Tibial nerve (tissue), 4 donors: ENCODE data around the gene CEP95. TPM values are rescaled to one million over a fixed set of nuclear protein-coding genes. Genes with fewer than 3 reads are reported as not detected.

ENCODE experiments used
- DNase-seq, 2 donors: peaks; one replicate each; pipeline ENCODE4 v3.0.0-alpha.2; 2019; ENCODE audit warnings: low spot score in 2 of 2
- H3K27ac ChIP-seq, 4 donors: fragments of 200-600 bp; sonication (generic) in 3 of 4; one replicate each; pipeline ENCODE4 v1.5.1; 2017 to 2019; ENCODE audit warnings: mild to moderate bottlenecking in 1 of 4
- H3K27me3 ChIP-seq, 2 donors: fragments of 200-600 bp; sonication (generic) in 1 of 2; one replicate each; pipeline versions ENCODE4 v1.5.1 to v1.6.0; 2017 to 2019
- H3K36me3 ChIP-seq, 3 donors: fragments of 200-600 bp; sonication (generic); one replicate each; pipeline ENCODE4 v1.5.1; 2018 to 2019
- H3K4me1 ChIP-seq, 4 donors: fragments of 200-600 bp; sonication (generic) in 3 of 4; one replicate each; pipeline ENCODE4 v1.5.1; 2017 to 2019
- H3K4me3 ChIP-seq, 4 donors: fragments of 200-600 bp; sonication (generic) in 3 of 4; one replicate each; pipeline ENCODE4 v1.5.1; 2017 to 2019; ENCODE audit warnings: mild to moderate bottlenecking in 1 of 4, moderate library complexity in 1 of 4
- H3K9me3 ChIP-seq, 4 donors: fragments of 200-600 bp; sonication (generic) in 3 of 4; one replicate each; pipeline ENCODE4 v1.5.1; 2017 to 2019
- CTCF ChIP-seq, 5 experiments: fragments of 200-600 bp in 3 of 5; fragments of 450-650 bp in 2 of 5; sonication (generic) in 3 of 5; IDR thresholded peaks; one replicate each; pipeline ENCODE4 v1.5.1; 2016 to 2019; ENCODE audit warnings: antibody characterized with exemption in 5 of 5, mild to moderate bottlenecking in 3 of 5, moderate library complexity in 2 of 5
- EP300 ChIP-seq, 2 donors: sonication (generic); formaldehyde crosslinking; IDR thresholded peaks; one replicate each; pipeline ENCODE4 v1.6.1; 2017; ENCODE audit warnings: antibody characterized with exemption in 2 of 2, mild to moderate bottlenecking in 1 of 2
- POLR2A ChIP-seq, 2 donors: fragments of 450-650 bp; IDR thresholded peaks; one replicate each; pipeline ENCODE4 v1.6.1; 2017; ENCODE audit warnings: antibody characterized with exemption in 2 of 2, mild to moderate bottlenecking in 2 of 2, moderate library complexity in 2 of 2
- WGBS, 2 donors: methylation state at CpG; one replicate each; pipeline ENCODE4 v1.1.5; 2018; 5-methylcytosine and 5-hydroxymethylcytosine counted together
- total RNA-seq, 4 donors: library from RNA; depleted of rRNA; stranded (reverse); fragments of >200 nt; gene quantifications; one replicate each; pipeline ENCODE4 v1.1.0, GENCODE V29; 2016

The CEP95 gene
- total RNA-seq, 4 donors from 2014 or later, result 45.7 to 73.9 (median 59.3) TPM

- TF ChIP-seq POLR2A (IDR thresholded peaks at IDR 0.05), result no peak
- no peak for TF ChIP-seq CTCF (IDR thresholded peaks at IDR 0.05)
- TF ChIP-seq EP300 (IDR thresholded peaks at IDR 0.05), result no peak
- Histone ChIP-seq H3K36me3 (peaks cover 0 to 19% (median 0%) of the 10 kb centered on the region in 3 donors), H3K27ac (no peak overlapping the region), H3K9me3 (no peaks in the 10 kb centered on the region), H3K4me1 (no peaks in the 10 kb centered on the region), H3K4me3 (no peak overlapping the region), H3K27me3 (no peaks in the 10 kb centered on the region)
- 86 to 95% methylated on average over 2 of the region's 2 CpGs for WGBS, 2 donors
- DNase-seq, result no peak
Observed at GRCh38 chr17:64472564-64472963, 34.2 kb upstream of the CEP95 start.

GRCh38 chr17:64477849-64478248 is 28.9 kb upstream of the CEP95 start:
- no peak for DNase-seq
- WGBS, 2 donors, result 12 to 20% methylated on average over 1 of the region's 1 CpG
- no peak for TF ChIP-seq POLR2A (IDR thresholded peaks at IDR 0.05)
- peaks cover 0 to 48% (median 0%) of the 10 kb centered on the region in 3 donors for H3K36me3 ChIP-seq
- H3K27ac ChIP-seq, result no peak overlapping the region
- no peaks in the 10 kb centered on the region for H3K27me3 ChIP-seq
- no peaks in the 10 kb centered on the region for H3K9me3 ChIP-seq
- no peaks in the 10 kb centered on the region for H3K4me1 ChIP-seq
- H3K4me3 ChIP-seq, result no peak overlapping the region

GRCh38 chr17:64480951-64481350 is 25.8 kb upstream of the CEP95 start:
- H3K4me1 ChIP-seq, result no peaks in the 10 kb centered on the region
- H3K36me3 ChIP-seq, result peaks cover 0 to 79% (median 0%) of the 10 kb centered on the region in 3 donors
- no peaks in the 10 kb centered on the region for H3K27me3 ChIP-seq
- H3K9me3 ChIP-seq, result no peaks in the 10 kb centered on the region
- no peak for TF ChIP-seq CTCF (IDR thresholded peaks at IDR 0.05)
- no peak for TF ChIP-seq EP300 (IDR thresholded peaks at IDR 0.05)
- no peak for TF ChIP-seq POLR2A (IDR thresholded peaks at IDR 0.05)
- no peak overlapping the region for H3K27ac ChIP-seq
- WGBS, 2 donors, result 93 to 100% methylated on average over 1 of the region's 1 CpG
- no peak overlapping the region for H3K4me3 ChIP-seq
- no peak for DNase-seq

GRCh38 chr17:64484380-64484779 is 22.4 kb upstream of the CEP95 start:
- no peak overlapping the region for H3K4me3 ChIP-seq
- no peak overlapping the region for H3K27ac ChIP-seq
- H3K9me3 ChIP-seq, result no peaks in the 10 kb centered on the region
- H3K36me3 ChIP-seq, result peaks cover 0 to 89% (median 0%) of the 10 kb centered on the region in 3 donors
- WGBS, 2 donors, result 92 to 93% methylated on average over 3 of the region's 3 CpGs
- no peak for DNase-seq
- TF ChIP-seq CTCF (IDR thresholded peaks at IDR 0.05) (no peak), EP300 (IDR thresholded peaks at IDR 0.05) (no peak), POLR2A (IDR thresholded peaks at IDR 0.05) (no peak)
- H3K4me1 ChIP-seq, result no peaks in the 10 kb centered on the region
- H3K27me3 ChIP-seq, result no peaks in the 10 kb centered on the region

- Histone ChIP-seq H3K4me3 (no peak overlapping the region), H3K4me1 (peaks cover 0 to 4% (median 0%) of the 10 kb centered on the region in 4 donors), H3K9me3 (no peaks in the 10 kb centered on the region), H3K27me3 (no peaks in the 10 kb centered on the region), H3K27ac (no peak overlapping the region), H3K36me3 (peaks cover 0 to 92% (median 0%) of the 10 kb centered on the region in 3 donors)
- WGBS, 2 donors, result 90 to 92% methylated on average over 2 of the region's 2 CpGs
- no peak for TF ChIP-seq POLR2A (IDR thresholded peaks at IDR 0.05)
- TF ChIP-seq CTCF (IDR thresholded peaks at IDR 0.05), result no peak
- TF ChIP-seq EP300 (IDR thresholded peaks at IDR 0.05), result no peak
- DNase-seq, result no peak
Observed at GRCh38 chr17:64488301-64488700, 18.5 kb upstream of the CEP95 start.
